Effector memory CD8-positive, alpha-beta T cell (primary cell): ENCODE measurements around the gene NHSL2.
A peak's percentile ranks its signal among the peaks of the same experiment; 100 is the strongest.

ENCODE experiments used
- ATAC-seq: fragments of 150-1000 bp; cut with Tn5 transposase; replicated peaks from 2 replicates; pipeline ENCODE4 v1.10.0; 2021; ENCODE audit warnings: mild to moderate bottlenecking, moderate library complexity
- DNase-seq, 3 experiments: peaks; one replicate each; pipeline ENCODE4 v3.0.0; 2021
- H3K27ac Mint-ChIP-seq, 2 donors: one replicate each; pipeline ENCODE4 v1.8.0; 2022; ENCODE audit warnings: mild to moderate bottlenecking in 2 of 2, mixed read lengths in 2 of 2, moderate library complexity in 2 of 2
- H3K27me3 Mint-ChIP-seq, 2 donors: one replicate each; pipeline ENCODE4 v1.8.0; 2022; ENCODE audit warnings: mixed read lengths in 2 of 2
- H3K36me3 Mint-ChIP-seq: one replicate; pipeline ENCODE4 v1.8.0; 2022; ENCODE audit warnings: mild to moderate bottlenecking, moderate library complexity, mixed read lengths; ENCODE audit not compliant: insufficient read depth
- H3K4me1 Mint-ChIP-seq, 2 donors: one replicate each; pipeline ENCODE4 v1.8.0; 2022; ENCODE audit warnings: low read depth in 2 of 2, mixed read lengths in 2 of 2
- H3K4me3 Mint-ChIP-seq, 2 donors: one replicate each; pipeline ENCODE4 v1.8.0; 2022; ENCODE audit warnings: mild to moderate bottlenecking in 2 of 2, mixed read lengths in 2 of 2, moderate library complexity in 2 of 2
- H3K9me3 Mint-ChIP-seq, 2 donors: one replicate each; pipeline ENCODE4 v1.8.0; 2022; ENCODE audit warnings: mixed read lengths in 2 of 2

Gene NHSL2

GRCh38 chrX:72031634-72032033 is 121.0 kb downstream of the NHSL2 start:
- Mint-ChIP-seq H3K36me3 (no peaks in the 10 kb centered on the region), H3K4me3 (no peak overlapping the region), H3K27ac (no peak overlapping the region), H3K9me3 (no peaks in the 10 kb centered on the region), H3K27me3 (no peaks in the 10 kb centered on the region), H3K4me1 (peaks cover 2% of the 10 kb centered on the region in 2 donors)
- DNase-seq (no peak), ATAC-seq (no peak)

- Mint-ChIP-seq H3K9me3 (no peaks in the 10 kb centered on the region), H3K4me3 (no peak overlapping the region), H3K27me3 (no peaks in the 10 kb centered on the region), H3K36me3 (no peaks in the 10 kb centered on the region), H3K4me1 (peaks cover 0 to 3% of the 10 kb centered on the region in 2 donors), H3K27ac (no peak overlapping the region)
- ATAC-seq (no peak), DNase-seq (no peak)
Observed at GRCh38 chrX:72037601-72038000, 127.0 kb downstream of the NHSL2 start.

GRCh38 chrX:72038016-72038415 is 127.4 kb downstream of the NHSL2 start:
- H3K36me3 Mint-ChIP-seq = no peaks in the 10 kb centered on the region
- no peak overlapping the region for H3K4me3 Mint-ChIP-seq
- ATAC-seq (no peak), DNase-seq (no peak)
- no peak overlapping the region for H3K27ac Mint-ChIP-seq
- H3K4me1 Mint-ChIP-seq = peaks cover 0 to 3% of the 10 kb centered on the region in 2 donors
- no peaks in the 10 kb centered on the region for H3K9me3 Mint-ChIP-seq
- H3K27me3 Mint-ChIP-seq = no peaks in the 10 kb centered on the region

GRCh38 chrX:72038868-72039267 is 128.2 kb downstream of the NHSL2 start:
- ATAC-seq = no peak
- no peaks in the 10 kb centered on the region for H3K27me3 Mint-ChIP-seq
- DNase-seq = no peak
- no peak overlapping the region for H3K4me3 Mint-ChIP-seq
- H3K27ac Mint-ChIP-seq = no peak overlapping the region
- peaks cover 0 to 3% of the 10 kb centered on the region in 2 donors for H3K4me1 Mint-ChIP-seq
- no peaks in the 10 kb centered on the region for H3K9me3 Mint-ChIP-seq
- H3K36me3 Mint-ChIP-seq = no peaks in the 10 kb centered on the region

GRCh38 chrX:72040506-72040905 is 129.9 kb downstream of the NHSL2 start:
- ATAC-seq = no peak
- Mint-ChIP-seq H3K9me3 (no peaks in the 10 kb centered on the region), H3K27ac (no peak overlapping the region), H3K4me1 (peaks cover 4 to 7% of the 10 kb centered on the region in 2 donors), H3K27me3 (no peaks in the 10 kb centered on the region), H3K4me3 (no peak overlapping the region), H3K36me3 (peaks cover 3% of the 10 kb centered on the region)
- DNase-seq = no peak

- no peak overlapping the region for H3K4me3 Mint-ChIP-seq
- H3K9me3 Mint-ChIP-seq = no peaks in the 10 kb centered on the region
- no peak overlapping the region for H3K27ac Mint-ChIP-seq
Observed at GRCh38 chrX:72041176-72041575, 130.5 kb downstream of the NHSL2 start.

GRCh38 chrX:72041871-72042851 is 131.5 kb downstream of the NHSL2 start:
- peaks cover 12% of the 10 kb centered on the region in 2 donors for H3K4me1 Mint-ChIP-seq
- H3K4me3 Mint-ChIP-seq = no peak overlapping the region
- no peak for DNase-seq
- ATAC-seq = no peak
- H3K27ac Mint-ChIP-seq = peak overlapping the region; percentile 78 to 80
- peaks cover 3% of the 10 kb centered on the region for H3K36me3 Mint-ChIP-seq
- no peaks in the 10 kb centered on the region for H3K27me3 Mint-ChIP-seq
- H3K9me3 Mint-ChIP-seq = no peaks in the 10 kb centered on the region

More at GRCh38 chrX:72041176-72041575, 130.5 kb downstream of the NHSL2 start:
- Mint-ChIP-seq H3K27me3 (no peaks in the 10 kb centered on the region), H3K4me1 (peaks cover 7 to 11% of the 10 kb centered on the region in 2 donors), H3K36me3 (peaks cover 3% of the 10 kb centered on the region)
- DNase-seq (no peak), ATAC-seq (no peak)

- H3K27ac Mint-ChIP-seq = peak overlapping the region; percentile 78 to 80
- DNase-seq (no peak), ATAC-seq (no peak)
- H3K27me3 Mint-ChIP-seq = no peaks in the 10 kb centered on the region
- H3K9me3 Mint-ChIP-seq = no peaks in the 10 kb centered on the region
- H3K36me3 Mint-ChIP-seq = peaks cover 3% of the 10 kb centered on the region
- peaks cover 15% of the 10 kb centered on the region in 2 donors for H3K4me1 Mint-ChIP-seq
- no peak overlapping the region for H3K4me3 Mint-ChIP-seq
Observed at GRCh38 chrX:72042852-72043248, 132.2 kb downstream of the NHSL2 start.

GRCh38 chrX:72043636-72044035 is 133.0 kb downstream of the NHSL2 start:
- Mint-ChIP-seq H3K4me3 (no peak overlapping the region), H3K27ac (no peak overlapping the region), H3K4me1 (peaks cover 15 to 16% of the 10 kb centered on the region in 2 donors), H3K27me3 (no peaks in the 10 kb centered on the region), H3K9me3 (no peaks in the 10 kb centered on the region), H3K36me3 (peaks cover 3% of the 10 kb centered on the region)
- ATAC-seq = no peak
- no peak for DNase-seq

- Mint-ChIP-seq H3K4me1 (peaks cover 18 to 19% of the 10 kb centered on the region in 2 donors), H3K4me3 (no peak overlapping the region), H3K36me3 (peaks cover 3% of the 10 kb centered on the region), H3K9me3 (no peaks in the 10 kb centered on the region), H3K27me3 (no peaks in the 10 kb centered on the region), H3K27ac (no peak overlapping the region)
- DNase-seq = no peak
- no peak for ATAC-seq
Observed at GRCh38 chrX:72045141-72045540, 134.5 kb downstream of the NHSL2 start.

GRCh38 chrX:72045552-72046277 is 135.1 kb downstream of the NHSL2 start:
- Mint-ChIP-seq H3K4me3 (peak overlapping the region; percentile 18 to 33), H3K27me3 (no peaks in the 10 kb centered on the region), H3K36me3 (peaks cover 3% of the 10 kb centered on the region), H3K4me1 (peaks cover 18 to 19% of the 10 kb centered on the region in 2 donors), H3K9me3 (no peaks in the 10 kb centered on the region), H3K27ac (no peak overlapping the region)
- DNase-seq (no peak), ATAC-seq (no peak)

- ATAC-seq (peak; percentile 59), DNase-seq (no peak)
- Mint-ChIP-seq H3K27ac (no peak overlapping the region), H3K27me3 (no peaks in the 10 kb centered on the region), H3K4me3 (peak overlapping the region; percentile 18 to 33), H3K4me1 (peaks cover 18 to 19% of the 10 kb centered on the region in 2 donors), H3K9me3 (no peaks in the 10 kb centered on the region), H3K36me3 (peaks cover 3% of the 10 kb centered on the region)
Observed at GRCh38 chrX:72046447-72046846, 135.8 kb downstream of the NHSL2 start.

GRCh38 chrX:72048510-72049455 is 138.1 kb downstream of the NHSL2 start:
- peaks cover 16 to 18% of the 10 kb centered on the region in 2 donors for H3K4me1 Mint-ChIP-seq
- DNase-seq = peak in 2 of 3 experiments; percentile 7 to 8
- no peak overlapping the region for H3K4me3 Mint-ChIP-seq
- H3K27me3 Mint-ChIP-seq = no peaks in the 10 kb centered on the region
- ATAC-seq = peak; percentile 22
- peaks cover 3% of the 10 kb centered on the region for H3K36me3 Mint-ChIP-seq
- no peaks in the 10 kb centered on the region for H3K9me3 Mint-ChIP-seq
- peak overlapping the region; percentile 27 to 54 for H3K27ac Mint-ChIP-seq
